GM23338 (cell line): ENCODE results near the gene NDC1. TPM values are rescaled to one million over a fixed set of nuclear protein-coding genes. Genes with fewer than 3 reads are reported as not detected.

ENCODE experiments used
- ATAC-seq: fragments of 200-7000 bp; cut with Tn5 transposase; 3 replicates; pipeline ENCODE4 v1.9.1; 2020
- DNase-seq: peaks from one replicate; pipeline ENCODE4 v3.0.0-alpha.2; 2015; ENCODE audit warnings: low spot score
- H2AFZ ChIP-seq: fragments of 200-600 bp; sonication (generic); 2 replicates; pipeline ENCODE4 v1.8.0; 2016; ENCODE audit warnings: antibody characterized with exemption, mild to moderate bottlenecking, moderate library complexity
- H3F3A ChIP-seq: fragments of 200-600 bp; sonication (generic); replicated peaks from 2 replicates; pipeline ENCODE4 v1.8.0; 2017; ENCODE audit warnings: antibody characterized with exemption, mixed run types, low read depth
- H3K27ac ChIP-seq: fragments of 200-600 bp; sonication (generic); 2 replicates; pipeline ENCODE4 v1.6.1; 2016; ENCODE audit warnings: low read depth
- H3K27me3 ChIP-seq: fragments of 200-600 bp; sonication (generic); 2 replicates; pipeline ENCODE4 v1.8.0; 2016; ENCODE audit warnings: mild to moderate bottlenecking, mixed run types, moderate library complexity; ENCODE audit not compliant: insufficient read depth
- H3K36me3 ChIP-seq: fragments of 200-600 bp; sonication (generic); 2 replicates; pipeline ENCODE4 v1.8.0; 2016; ENCODE audit warnings: mild to moderate bottlenecking; ENCODE audit not compliant: insufficient read depth
- H3K4me1 ChIP-seq: fragments of 200-600 bp; sonication (generic); 2 replicates; pipeline ENCODE4 v1.8.0; 2016; ENCODE audit warnings: mild to moderate bottlenecking, moderate library complexity; ENCODE audit not compliant: insufficient read depth
- H3K4me2 ChIP-seq: fragments of 200-600 bp; sonication (generic); 2 replicates; pipeline ENCODE4 v1.7.1; 2017; ENCODE audit warnings: mixed run types
- H3K4me3 ChIP-seq: fragments of 200-600 bp; sonication (generic); 2 replicates; pipeline ENCODE4 v1.6.1; 2016; ENCODE audit warnings: mixed run types
- H3K79me2 ChIP-seq: fragments of 200-600 bp; sonication (generic); replicated peaks from 2 replicates; pipeline ENCODE4 v1.8.0; 2017; ENCODE audit warnings: mild to moderate bottlenecking; ENCODE audit not compliant: insufficient read depth
- H3K9me2 ChIP-seq: fragments of 200-600 bp; sonication (generic); 2 replicates; pipeline ENCODE4 v1.8.0; 2017; ENCODE audit not compliant: insufficient read depth
- H4K20me1 ChIP-seq: fragments of 200-600 bp; sonication (generic); replicated peaks from 2 replicates; pipeline ENCODE4 v1.8.0; 2017; ENCODE audit warnings: mild to moderate bottlenecking; ENCODE audit not compliant: insufficient read depth
- H3K27ac Mint-ChIP-seq: 2 replicates; pipeline ENCODE4 v1.8.0; 2020; ENCODE audit warnings: inconsistent platforms, mild to moderate bottlenecking, moderate library complexity, mixed read lengths
- H3K27me3 Mint-ChIP-seq: 3 replicates; pipeline ENCODE4 v1.8.0; 2022; ENCODE audit warnings: low read depth, mild to moderate bottlenecking, moderate library complexity, mixed read lengths, inconsistent platforms; ENCODE audit not compliant: insufficient read depth, poor library complexity
- H3K36me3 Mint-ChIP-seq: 3 replicates; pipeline ENCODE4 v1.8.0; 2021; ENCODE audit warnings: low read depth, mild to moderate bottlenecking, inconsistent platforms, moderate library complexity, mixed read lengths
- H3K4me1 Mint-ChIP-seq: 3 replicates; pipeline ENCODE4 v1.8.0; 2020; ENCODE audit warnings: mild to moderate bottlenecking, inconsistent platforms, mixed read lengths
- H3K4me3 Mint-ChIP-seq: 3 replicates; pipeline ENCODE4 v1.8.0; 2021; ENCODE audit warnings: moderate library complexity, mild to moderate bottlenecking, inconsistent platforms, mixed read lengths
- H3K9me3 Mint-ChIP-seq: 3 replicates; pipeline ENCODE4 v1.8.0; 2020; ENCODE audit warnings: moderate library complexity, mild to moderate bottlenecking, inconsistent platforms, mixed read lengths
- CREB1 ChIP-seq: fragments of 250-450 bp; sonication (Bioruptor Pico); IDR thresholded peaks from 2 replicates; pipeline ENCODE4 v1.5.0; 2020; ENCODE audit warnings: low read depth, mild to moderate bottlenecking, moderate library complexity
- EZH2 ChIP-seq: fragments of 200-600 bp; sonication (generic); IDR thresholded peaks from one replicate; pipeline ENCODE4 v1.8.0; 2017; ENCODE audit warnings: antibody characterized with exemption, mild to moderate bottlenecking, low read depth; ENCODE audit not compliant: unreplicated experiment
- EZH2phosphoT487 ChIP-seq: fragments of 200-600 bp; sonication (generic); IDR thresholded peaks from one replicate; pipeline ENCODE4 v1.8.1; 2018; ENCODE audit warnings: antibody characterized with exemption; ENCODE audit not compliant: unreplicated experiment
- JUNB ChIP-seq: IDR thresholded peaks from one replicate; pipeline ENCODE4 v1.6.1; 2016; ENCODE audit warnings: antibody characterized with exemption; ENCODE audit not compliant: unreplicated experiment
- NANOG ChIP-seq: IDR thresholded peaks from 2 replicates; pipeline ENCODE4 v1.6.1; 2016; ENCODE audit warnings: antibody characterized with exemption, borderline replicate concordance
- POLR2AphosphoS5 ChIP-seq: IDR thresholded peaks from 2 replicates; pipeline ENCODE4 v1.6.1; 2016; ENCODE audit warnings: antibody characterized with exemption, low read depth
- STAT1 ChIP-seq: IDR thresholded peaks from one replicate; pipeline ENCODE4 v1.6.1; 2016; ENCODE audit warnings: antibody characterized with exemption; ENCODE audit not compliant: unreplicated experiment
- ZNF114 ChIP-seq: fragments of 250-450 bp; sonication (Bioruptor Pico); IDR thresholded peaks from 2 replicates; pipeline ENCODE4 v1.5.0; 2020; ENCODE audit warnings: mild to moderate bottlenecking, moderate library complexity
- ZNF331 ChIP-seq: fragments of 250-450 bp; sonication (Bioruptor Pico); IDR thresholded peaks from 2 replicates; pipeline ENCODE4 v1.5.0; 2020; ENCODE audit warnings: low read depth, mild to moderate bottlenecking, moderate library complexity
- polyA plus RNA-seq: library from polyadenylated mRNA; unstranded; fragments of >200 nt; fragmentation: Nextera tagmentation; extraction: Ambion mirVana; gene quantifications from 2 replicates; pipeline ENCODE4 v1.2.1, GENCODE V29; 2016
- total RNA-seq: library from RNA; depleted of rRNA; stranded (reverse); fragments of >200 nt; shearing (Covaris generic); gene quantifications from 2 replicates; pipeline ENCODE4 v1.2.3, GENCODE V29; 2014
- TF ChIP-seq, protein P1 (sequence below): IDR thresholded peaks from one replicate; pipeline ENCODE4 v1.6.1; 2018; ENCODE audit warnings: antibody characterized with exemption; ENCODE audit not compliant: unreplicated experiment
- TF ChIP-seq, protein P2 (sequence below): fragments of 250-450 bp; sonication (Bioruptor Pico); IDR thresholded peaks from 2 replicates; pipeline ENCODE4 v1.5.0; 2020; ENCODE audit warnings: mild to moderate bottlenecking, moderate library complexity
- TF ChIP-seq, protein P3 (sequence below), 2 experiments: fragments of 200-600 bp in 1 of 2; sonication (generic) in 1 of 2; conservative IDR thresholded peaks; 2 replicates each; pipeline versions ENCODE4 v1.5.1 to v1.6.1; 2016 to 2017; ENCODE audit warnings: antibody characterized with exemption in 2 of 2, low read depth in 2 of 2, mild to moderate bottlenecking in 2 of 2, moderate library complexity in 1 of 2
- TF ChIP-seq, protein P4 (sequence below): IDR thresholded peaks from 2 replicates; pipeline ENCODE4 v1.6.1; 2016; ENCODE audit warnings: antibody characterized with exemption

The NDC1 gene
- total and polyA plus RNA-seq, 2 experiments from 2014 or later: 19.8 to 100 TPM

DNA sequence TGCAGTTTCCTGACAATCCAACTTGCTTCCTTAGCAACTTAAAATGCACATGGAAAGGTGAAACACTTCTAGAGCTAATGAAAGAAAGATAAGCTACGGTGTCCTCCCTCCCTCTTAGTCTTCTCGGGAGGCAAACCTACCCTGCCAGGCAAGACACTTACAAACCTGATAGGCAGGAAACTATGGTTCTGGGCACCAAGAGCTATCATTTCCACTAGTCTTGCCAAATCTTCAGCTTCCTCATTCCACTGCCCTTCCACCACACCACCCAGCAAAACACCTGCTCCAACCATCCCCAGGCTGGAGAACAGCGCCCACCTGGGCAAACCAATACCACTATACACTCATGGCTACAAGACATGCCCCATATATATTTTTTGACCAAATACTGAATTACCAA lies 15.2 kb downstream of the NDC1 start:
- peaks cover 27% of the 10 kb centered on the region for H3K79me2 ChIP-seq
- no peaks in the 10 kb centered on the region for H3K9me2 ChIP-seq
- no peak overlapping the region for H3K4me3 Mint-ChIP-seq
- no peaks in the 10 kb centered on the region for H3K27me3 ChIP-seq
- no peak overlapping the region for H3K4me3 ChIP-seq
- ATAC-seq: no peak
- H2AFZ ChIP-seq: no peak overlapping the region
- H3K4me1 ChIP-seq: no peaks in the 10 kb centered on the region
- peaks cover 50% of the 10 kb centered on the region for H3K36me3 ChIP-seq
- no peak for DNase-seq
- H3K27me3 Mint-ChIP-seq: peaks cover 1% of the 10 kb centered on the region
- H4K20me1 ChIP-seq: peaks cover 25% of the 10 kb centered on the region; the same call in 1 of the 2 replicates
- TF ChIP-seq ZNF114 (no peak), EZH2phosphoT487 (no peak), STAT1 (no peak), NANOG (no peak), JUNB (no peak), CREB1 (no peak), POLR2AphosphoS5 (no peak), EZH2 (no peak), ZNF331 (CRISPR knock-in tag) (no peak)
- TF ChIP-seq, protein P1, sequence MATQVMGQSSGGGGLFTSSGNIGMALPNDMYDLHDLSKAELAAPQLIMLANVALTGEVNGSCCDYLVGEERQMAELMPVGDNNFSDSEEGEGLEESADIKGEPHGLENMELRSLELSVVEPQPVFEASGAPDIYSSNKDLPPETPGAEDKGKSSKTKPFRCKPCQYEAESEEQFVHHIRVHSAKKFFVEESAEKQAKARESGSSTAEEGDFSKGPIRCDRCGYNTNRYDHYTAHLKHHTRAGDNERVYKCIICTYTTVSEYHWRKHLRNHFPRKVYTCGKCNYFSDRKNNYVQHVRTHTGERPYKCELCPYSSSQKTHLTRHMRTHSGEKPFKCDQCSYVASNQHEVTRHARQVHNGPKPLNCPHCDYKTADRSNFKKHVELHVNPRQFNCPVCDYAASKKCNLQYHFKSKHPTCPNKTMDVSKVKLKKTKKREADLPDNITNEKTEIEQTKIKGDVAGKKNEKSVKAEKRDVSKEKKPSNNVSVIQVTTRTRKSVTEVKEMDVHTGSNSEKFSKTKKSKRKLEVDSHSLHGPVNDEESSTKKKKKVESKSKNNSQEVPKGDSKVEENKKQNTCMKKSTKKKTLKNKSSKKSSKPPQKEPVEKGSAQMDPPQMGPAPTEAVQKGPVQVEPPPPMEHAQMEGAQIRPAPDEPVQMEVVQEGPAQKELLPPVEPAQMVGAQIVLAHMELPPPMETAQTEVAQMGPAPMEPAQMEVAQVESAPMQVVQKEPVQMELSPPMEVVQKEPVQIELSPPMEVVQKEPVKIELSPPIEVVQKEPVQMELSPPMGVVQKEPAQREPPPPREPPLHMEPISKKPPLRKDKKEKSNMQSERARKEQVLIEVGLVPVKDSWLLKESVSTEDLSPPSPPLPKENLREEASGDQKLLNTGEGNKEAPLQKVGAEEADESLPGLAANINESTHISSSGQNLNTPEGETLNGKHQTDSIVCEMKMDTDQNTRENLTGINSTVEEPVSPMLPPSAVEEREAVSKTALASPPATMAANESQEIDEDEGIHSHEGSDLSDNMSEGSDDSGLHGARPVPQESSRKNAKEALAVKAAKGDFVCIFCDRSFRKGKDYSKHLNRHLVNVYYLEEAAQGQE: no peak
- TF ChIP-seq, protein P2, sequence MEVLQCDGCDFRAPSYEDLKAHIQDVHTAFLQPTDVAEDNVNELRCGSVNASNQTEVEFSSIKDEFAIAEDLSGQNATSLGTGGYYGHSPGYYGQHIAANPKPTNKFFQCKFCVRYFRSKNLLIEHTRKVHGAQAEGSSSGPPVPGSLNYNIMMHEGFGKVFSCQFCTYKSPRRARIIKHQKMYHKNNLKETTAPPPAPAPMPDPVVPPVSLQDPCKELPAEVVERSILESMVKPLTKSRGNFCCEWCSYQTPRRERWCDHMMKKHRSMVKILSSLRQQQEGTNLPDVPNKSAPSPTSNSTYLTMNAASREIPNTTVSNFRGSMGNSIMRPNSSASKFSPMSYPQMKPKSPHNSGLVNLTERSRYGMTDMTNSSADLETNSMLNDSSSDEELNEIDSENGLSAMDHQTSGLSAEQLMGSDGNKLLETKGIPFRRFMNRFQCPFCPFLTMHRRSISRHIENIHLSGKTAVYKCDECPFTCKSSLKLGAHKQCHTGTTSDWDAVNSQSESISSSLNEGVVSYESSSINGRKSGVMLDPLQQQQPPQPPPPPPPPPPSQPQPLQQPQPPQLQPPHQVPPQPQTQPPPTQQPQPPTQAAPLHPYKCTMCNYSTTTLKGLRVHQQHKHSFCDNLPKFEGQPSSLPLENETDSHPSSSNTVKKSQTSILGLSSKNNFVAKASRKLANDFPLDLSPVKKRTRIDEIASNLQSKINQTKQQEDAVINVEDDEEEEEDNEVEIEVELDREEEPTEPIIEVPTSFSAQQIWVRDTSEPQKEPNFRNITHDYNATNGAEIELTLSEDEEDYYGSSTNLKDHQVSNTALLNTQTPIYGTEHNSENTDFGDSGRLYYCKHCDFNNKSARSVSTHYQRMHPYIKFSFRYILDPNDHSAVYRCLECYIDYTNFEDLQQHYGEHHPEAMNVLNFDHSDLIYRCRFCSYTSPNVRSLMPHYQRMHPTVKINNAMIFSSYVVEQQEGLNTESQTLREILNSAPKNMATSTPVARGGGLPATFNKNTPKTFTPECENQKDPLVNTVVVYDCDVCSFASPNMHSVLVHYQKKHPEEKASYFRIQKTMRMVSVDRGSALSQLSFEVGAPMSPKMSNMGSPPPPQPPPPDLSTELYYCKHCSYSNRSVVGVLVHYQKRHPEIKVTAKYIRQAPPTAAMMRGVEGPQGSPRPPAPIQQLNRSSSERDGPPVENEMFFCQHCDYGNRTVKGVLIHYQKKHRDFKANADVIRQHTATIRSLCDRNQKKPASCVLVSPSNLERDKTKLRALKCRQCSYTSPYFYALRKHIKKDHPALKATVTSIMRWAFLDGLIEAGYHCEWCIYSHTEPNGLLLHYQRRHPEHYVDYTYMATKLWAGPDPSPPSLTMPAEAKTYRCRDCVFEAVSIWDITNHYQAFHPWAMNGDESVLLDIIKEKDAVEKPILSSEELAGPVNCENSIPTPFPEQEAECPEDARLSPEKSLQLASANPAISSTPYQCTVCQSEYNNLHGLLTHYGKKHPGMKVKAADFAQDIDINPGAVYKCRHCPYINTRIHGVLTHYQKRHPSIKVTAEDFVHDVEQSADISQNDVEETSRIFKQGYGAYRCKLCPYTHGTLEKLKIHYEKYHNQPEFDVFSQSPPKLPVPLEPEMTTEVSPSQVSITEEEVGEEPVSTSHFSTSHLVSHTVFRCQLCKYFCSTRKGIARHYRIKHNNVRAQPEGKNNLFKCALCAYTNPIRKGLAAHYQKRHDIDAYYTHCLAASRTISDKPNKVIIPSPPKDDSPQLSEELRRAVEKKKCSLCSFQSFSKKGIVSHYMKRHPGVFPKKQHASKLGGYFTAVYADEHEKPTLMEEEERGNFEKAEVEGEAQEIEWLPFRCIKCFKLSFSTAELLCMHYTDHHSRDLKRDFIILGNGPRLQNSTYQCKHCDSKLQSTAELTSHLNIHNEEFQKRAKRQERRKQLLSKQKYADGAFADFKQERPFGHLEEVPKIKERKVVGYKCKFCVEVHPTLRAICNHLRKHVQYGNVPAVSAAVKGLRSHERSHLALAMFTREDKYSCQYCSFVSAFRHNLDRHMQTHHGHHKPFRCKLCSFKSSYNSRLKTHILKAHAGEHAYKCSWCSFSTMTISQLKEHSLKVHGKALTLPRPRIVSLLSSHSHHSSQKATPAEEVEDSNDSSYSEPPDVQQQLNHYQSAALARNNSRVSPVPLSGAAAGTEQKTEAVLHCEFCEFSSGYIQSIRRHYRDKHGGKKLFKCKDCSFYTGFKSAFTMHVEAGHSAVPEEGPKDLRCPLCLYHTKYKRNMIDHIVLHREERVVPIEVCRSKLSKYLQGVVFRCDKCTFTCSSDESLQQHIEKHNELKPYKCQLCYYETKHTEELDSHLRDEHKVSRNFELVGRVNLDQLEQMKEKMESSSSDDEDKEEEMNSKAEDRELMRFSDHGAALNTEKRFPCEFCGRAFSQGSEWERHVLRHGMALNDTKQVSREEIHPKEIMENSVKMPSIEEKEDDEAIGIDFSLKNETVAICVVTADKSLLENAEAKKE (CRISPR knock-in tag): no peak
- TF ChIP-seq, protein P3, sequence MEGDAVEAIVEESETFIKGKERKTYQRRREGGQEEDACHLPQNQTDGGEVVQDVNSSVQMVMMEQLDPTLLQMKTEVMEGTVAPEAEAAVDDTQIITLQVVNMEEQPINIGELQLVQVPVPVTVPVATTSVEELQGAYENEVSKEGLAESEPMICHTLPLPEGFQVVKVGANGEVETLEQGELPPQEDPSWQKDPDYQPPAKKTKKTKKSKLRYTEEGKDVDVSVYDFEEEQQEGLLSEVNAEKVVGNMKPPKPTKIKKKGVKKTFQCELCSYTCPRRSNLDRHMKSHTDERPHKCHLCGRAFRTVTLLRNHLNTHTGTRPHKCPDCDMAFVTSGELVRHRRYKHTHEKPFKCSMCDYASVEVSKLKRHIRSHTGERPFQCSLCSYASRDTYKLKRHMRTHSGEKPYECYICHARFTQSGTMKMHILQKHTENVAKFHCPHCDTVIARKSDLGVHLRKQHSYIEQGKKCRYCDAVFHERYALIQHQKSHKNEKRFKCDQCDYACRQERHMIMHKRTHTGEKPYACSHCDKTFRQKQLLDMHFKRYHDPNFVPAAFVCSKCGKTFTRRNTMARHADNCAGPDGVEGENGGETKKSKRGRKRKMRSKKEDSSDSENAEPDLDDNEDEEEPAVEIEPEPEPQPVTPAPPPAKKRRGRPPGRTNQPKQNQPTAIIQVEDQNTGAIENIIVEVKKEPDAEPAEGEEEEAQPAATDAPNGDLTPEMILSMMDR (conservative IDR thresholded peaks at IDR 0.05; ENCODE audit: low read depth in 2 of 2): no peak
- TF ChIP-seq, protein P4, sequence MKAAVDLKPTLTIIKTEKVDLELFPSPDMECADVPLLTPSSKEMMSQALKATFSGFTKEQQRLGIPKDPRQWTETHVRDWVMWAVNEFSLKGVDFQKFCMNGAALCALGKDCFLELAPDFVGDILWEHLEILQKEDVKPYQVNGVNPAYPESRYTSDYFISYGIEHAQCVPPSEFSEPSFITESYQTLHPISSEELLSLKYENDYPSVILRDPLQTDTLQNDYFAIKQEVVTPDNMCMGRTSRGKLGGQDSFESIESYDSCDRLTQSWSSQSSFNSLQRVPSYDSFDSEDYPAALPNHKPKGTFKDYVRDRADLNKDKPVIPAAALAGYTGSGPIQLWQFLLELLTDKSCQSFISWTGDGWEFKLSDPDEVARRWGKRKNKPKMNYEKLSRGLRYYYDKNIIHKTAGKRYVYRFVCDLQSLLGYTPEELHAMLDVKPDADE: no peak
- H3K4me2 ChIP-seq: no peak overlapping the region
- no peaks in the 10 kb centered on the region for H3F3A ChIP-seq
- no peaks in the 10 kb centered on the region for H3K9me3 Mint-ChIP-seq
- no peak overlapping the region for H3K27ac ChIP-seq
- H3K27ac Mint-ChIP-seq: no peak overlapping the region
- no peaks in the 10 kb centered on the region for H3K4me1 Mint-ChIP-seq
- H3K36me3 Mint-ChIP-seq: peaks cover 55% of the 10 kb centered on the region
